HG03342 (cell line): ENCODE results near the gene SLCO4A1.

Experiments used
- ATAC-seq: cut with Tn5 transposase; IDR thresholded peaks from one replicate; pipeline ENCODE4 v1.9.1; 2021; ENCODE audit warnings: mild to moderate bottlenecking, moderate library complexity; ENCODE audit not compliant: unreplicated experiment

SLCO4A1 gene

DNA sequence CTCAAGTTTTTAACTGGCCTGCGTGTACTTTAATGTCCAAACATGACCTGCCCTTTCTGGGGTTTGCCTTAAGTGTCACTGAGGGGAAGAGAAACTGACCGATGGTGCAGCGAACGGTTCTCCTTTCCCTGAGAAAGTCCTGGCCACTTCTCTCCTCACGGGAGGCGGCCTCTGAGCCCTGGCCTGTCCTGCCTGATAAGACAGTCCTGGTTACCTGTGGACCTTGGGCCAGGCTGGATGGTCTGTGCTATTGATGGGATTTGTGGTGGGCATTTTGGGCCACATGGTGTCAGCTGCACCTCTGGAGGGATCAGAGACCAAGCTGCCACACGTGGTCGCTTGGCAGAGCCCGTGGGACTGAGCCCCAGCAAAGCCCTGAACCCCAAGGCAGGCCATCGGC is 54.7 kb downstream of the SLCO4A1 start:
- no peak for ATAC-seq

GRCh38 chr20:62697468-62697912 is 55.2 kb downstream of the SLCO4A1 start:
- no peak for ATAC-seq

DNA sequence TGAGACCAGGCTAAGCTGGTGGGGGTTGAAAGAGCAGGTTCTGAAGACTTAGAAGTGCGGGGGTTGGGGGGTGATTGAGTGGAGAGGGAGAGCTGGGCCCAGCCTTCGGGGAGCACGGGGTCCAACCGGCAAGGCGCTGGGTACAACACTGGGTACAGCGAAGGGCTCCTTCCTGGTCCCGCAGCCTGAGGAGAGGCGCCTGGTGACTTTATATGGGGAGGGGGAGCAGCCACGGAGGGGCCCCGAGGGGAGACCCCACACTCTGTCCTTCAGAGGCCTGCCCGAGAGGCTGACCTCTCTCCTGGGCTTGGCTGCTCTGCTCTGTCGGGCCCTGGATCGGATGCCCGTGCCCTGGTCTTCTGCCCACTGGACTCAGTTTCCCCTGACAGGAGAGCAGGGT is 55.9 kb downstream of the SLCO4A1 start:
- ATAC-seq = no peak

- no peak for ATAC-seq
These were observed 57.0 kb downstream of the SLCO4A1 start for GRCh38 chr20:62699296-62699695.

DNA sequence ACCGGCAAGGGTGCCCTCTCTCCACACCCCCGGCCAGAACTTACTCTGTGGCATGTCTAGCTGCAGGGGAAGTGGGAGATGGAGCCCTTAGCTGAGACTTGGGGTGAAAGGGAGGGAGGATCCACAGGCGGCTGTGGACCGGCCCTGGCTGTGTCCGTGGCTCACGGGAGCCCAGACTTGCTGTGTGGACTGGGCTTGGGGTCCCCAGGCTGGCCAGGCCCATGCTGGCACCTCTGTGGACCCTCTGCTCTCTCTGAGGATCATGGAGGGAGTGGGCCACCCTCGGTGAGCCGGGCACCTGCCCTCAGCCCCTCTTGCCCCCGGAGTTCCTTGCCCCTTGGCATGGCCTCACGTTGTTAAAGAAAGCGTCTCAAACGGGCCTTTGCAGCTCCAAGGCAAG is 57.4 kb downstream of the SLCO4A1 start:
- ATAC-seq = no peak

DNA sequence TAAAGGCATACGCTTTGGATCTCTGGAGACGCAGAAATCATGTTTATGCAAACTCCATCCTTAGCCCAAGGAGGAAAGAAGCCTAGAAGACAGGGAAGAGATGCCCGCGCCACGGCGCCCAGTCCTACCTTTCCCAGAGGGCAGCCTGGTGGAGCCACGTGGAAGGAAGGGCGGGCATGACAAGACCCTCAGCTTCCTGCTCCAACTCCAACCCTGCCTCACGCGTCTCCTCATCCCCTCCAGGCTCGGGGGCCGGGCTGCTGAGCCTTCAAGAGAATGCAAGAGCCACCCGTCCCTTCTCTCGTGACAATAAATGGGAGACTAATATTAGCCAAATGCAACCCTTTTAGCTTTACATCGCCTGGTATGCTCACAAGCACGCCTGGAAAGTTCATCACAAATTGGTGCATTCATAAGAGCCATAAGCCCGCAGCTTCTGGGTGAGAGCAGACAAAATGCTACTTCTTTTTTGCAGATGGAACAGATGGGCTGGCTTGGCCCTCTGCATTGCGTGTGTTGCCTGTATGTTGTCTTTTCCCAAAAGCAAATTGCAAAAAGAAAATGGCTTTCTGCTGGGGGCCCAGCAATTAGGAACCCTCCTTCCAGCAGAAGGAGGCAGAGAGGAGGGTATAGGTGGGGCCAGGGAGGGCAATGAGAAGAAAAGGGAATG is 58.1 kb downstream of the SLCO4A1 start:
- ATAC-seq = no peak

DNA sequence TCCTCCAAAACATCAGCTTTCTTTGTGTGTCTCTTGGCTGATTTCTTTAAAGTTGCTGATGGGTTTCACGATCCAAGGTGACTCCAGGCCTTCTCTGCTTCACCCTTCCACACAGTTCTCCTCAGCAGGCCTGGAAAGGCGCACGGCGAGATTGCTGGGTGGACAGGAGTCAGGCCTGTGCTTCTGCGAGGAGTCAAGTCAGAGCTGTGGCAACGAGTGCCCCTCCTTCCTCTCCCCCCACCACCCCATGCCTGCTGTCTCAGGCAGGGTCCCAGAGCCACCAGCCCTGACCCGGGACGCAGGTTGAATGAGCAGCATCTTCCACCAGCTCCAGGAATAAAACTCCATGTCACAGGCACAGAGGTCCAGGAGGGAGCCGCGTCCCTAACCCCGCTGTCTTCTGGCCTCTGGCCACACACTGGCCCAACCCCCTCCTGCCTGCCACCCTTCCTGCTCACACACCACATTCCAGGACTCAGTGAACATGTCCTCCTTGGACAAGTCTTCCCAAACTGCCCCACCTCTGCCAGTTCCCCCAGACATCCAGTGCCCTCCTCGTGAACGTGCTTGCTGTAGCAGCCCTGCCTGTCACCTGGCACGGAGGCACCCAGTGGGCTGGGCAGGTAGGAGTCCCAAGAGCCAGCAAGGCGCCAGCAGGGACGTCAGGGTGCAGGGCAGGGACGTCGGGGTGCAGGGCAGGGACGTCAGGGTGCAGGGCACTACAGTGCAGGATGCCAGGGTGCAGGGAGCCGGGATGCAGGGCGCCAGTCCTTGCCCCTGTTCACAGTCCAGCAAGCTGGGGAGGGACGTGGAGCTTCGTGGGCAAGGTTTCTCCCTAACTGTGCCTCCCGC is 59.1 kb downstream of the SLCO4A1 start:
- no peak for ATAC-seq

DNA sequence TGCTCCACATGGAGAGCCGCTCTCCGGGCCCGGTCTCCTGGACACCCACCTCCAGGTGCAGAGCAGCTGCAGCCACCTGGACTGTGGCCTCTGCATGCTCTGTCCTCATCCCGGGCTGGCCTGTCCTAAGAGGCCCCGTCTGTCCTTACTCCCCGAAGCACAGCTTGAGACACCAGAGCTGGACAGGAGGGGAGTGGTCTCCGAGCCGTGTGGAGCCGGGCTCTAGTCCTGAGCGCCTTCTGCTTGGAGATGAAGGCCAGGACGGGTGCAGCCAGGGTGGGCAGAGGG is 59.7 kb downstream of the SLCO4A1 start:
- no peak for ATAC-seq

GRCh38 chr20:62702895-62703852 is 60.9 kb downstream of the SLCO4A1 start:
- ATAC-seq = no peak

GRCh38 chr20:62703853-62704228 is 61.5 kb downstream of the SLCO4A1 start:
- ATAC-seq = no peak

- ATAC-seq = no peak
These were observed 62.1 kb downstream of the SLCO4A1 start for GRCh38 chr20:62704341-62704948.

GRCh38 chr20:62705627-62706026 is 63.3 kb downstream of the SLCO4A1 start:
- no peak for ATAC-seq

GRCh38 chr20:62706344-62706743 is 64.0 kb downstream of the SLCO4A1 start:
- ATAC-seq = no peak

DNA sequence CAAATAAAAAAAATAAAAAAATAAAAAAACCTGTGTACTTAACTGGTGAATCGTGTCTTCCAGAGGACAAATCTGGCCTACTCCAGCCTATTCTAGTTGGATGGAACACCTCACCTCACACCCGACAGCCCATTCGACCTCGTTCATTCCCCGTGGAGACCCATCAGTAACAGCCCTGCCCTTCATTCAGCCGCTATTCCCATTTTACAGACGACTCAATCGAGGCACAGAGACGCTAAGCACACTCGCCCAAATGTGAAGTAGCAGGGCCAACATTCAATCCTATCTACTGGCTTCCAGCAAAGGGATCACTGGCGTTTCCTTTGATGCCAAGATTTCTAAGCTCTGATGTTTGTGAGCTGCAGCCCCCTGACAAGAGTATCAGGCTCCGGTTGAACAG is 64.6 kb downstream of the SLCO4A1 start:
- no peak for ATAC-seq

DNA sequence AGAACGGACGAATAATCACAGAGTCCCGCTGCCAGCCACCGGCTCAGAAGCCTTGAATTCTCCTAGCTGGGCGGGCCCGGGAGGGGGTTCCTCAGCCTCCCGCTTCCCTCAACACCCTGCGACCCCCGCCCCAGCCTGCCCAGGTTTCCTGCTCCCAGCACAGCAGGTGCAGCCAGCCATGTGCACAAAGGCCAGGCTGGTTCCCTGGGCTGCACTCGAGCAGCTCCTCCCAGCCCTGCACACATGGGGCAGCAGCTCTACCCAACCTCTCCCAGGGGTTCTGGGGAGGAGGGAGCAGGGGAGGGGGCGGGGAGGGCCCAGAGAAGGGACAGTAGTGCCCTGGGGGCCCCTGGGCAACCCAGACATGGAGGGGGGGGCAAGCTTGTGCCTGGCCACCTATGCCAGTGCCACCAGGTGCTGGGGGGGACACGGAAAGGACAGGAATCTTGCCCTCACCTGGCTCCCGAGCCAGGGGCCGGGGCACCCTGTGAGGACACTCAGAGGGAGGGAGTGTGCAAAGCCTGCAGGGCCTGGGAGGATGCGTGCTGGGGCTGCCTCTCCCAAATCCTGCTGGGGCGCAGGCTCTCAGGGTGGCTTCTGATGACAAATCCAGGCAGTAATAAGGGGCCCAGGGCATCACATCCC is 65.1 kb downstream of the SLCO4A1 start:
- ATAC-seq = no peak

DNA sequence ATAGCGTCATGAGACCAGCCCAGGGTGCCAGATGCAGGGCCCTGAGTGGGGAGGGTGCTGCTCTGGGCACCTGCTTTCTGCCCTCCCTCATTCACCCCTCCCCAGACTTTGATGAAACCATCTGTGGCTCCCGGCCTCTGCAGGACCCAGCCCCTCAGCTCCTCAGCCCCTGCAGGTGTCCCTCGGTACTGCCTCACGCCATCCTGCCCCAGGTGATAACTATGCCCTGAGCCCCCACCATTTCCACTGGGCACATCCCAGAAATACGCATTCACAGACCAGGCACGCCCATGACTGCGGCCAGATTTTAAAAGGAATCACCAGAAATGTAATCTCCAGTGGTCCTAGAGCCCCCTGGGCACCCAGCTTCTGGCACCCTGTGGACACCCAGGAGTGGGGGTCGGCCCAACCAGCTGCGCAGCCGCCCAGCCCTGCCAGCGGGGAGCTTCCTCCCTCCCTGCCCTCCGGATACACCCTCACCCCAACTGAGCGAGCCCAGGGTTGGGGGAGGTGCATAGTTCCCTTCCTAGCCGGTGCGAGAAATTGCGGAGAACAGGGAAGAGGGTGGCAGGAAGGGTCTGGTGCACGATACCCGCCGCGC is 65.7 kb downstream of the SLCO4A1 start:
- no peak for ATAC-seq

- no peak for ATAC-seq
These were observed 66.6 kb downstream of the SLCO4A1 start, which contains the start of gene NTSR1 for GRCh38 chr20:62708591-62709536. TSS of gene NTSR1 (plus strand) at chr20:62708836. CDS start at chr20:62709208, 372 bp downstream.

DNA sequence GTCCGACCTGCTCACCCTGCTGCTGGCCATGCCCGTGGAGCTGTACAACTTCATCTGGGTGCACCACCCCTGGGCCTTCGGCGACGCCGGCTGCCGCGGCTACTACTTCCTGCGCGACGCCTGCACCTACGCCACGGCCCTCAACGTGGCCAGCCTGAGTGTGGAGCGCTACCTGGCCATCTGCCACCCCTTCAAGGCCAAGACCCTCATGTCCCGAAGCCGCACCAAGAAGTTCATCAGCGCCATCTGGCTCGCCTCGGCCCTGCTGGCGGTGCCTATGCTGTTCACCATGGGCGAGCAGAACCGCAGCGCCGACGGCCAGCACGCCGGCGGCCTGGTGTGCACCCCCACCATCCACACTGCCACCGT is 67.2 kb downstream of the SLCO4A1 start:
- ATAC-seq = no peak
